Psoas muscle (tissue), 8 donors: ENCODE results near the gene TASP1. TPM values are rescaled to one million over a fixed set of nuclear protein-coding genes. Genes with fewer than 3 reads are reported as not detected.
"Not testable (repeated sequence)": the region's sequence is repeated elsewhere in the genome, so short reads cannot be mapped to it uniquely, and the experiment has no call there.

Experiments
- ATAC-seq, 4 donors: fragments of 200-7000 bp; cut with Tn5 transposase; one replicate each; pipeline ENCODE4 v1.9.1; 2020; ENCODE audit warnings: moderate library complexity in 3 of 4, mild to moderate bottlenecking in 2 of 4
- DNase-seq, 2 donors: peaks; one replicate each; pipeline ENCODE4 v3.0.0-alpha.2; 2020
- H3K27ac ChIP-seq: fragments of 200-600 bp; one replicate; pipeline ENCODE4 v1.8.0; 2022
- H3K27me3 ChIP-seq, 3 donors: fragments of 200-600 bp in 1 of 3; one replicate each; pipeline versions ENCODE4 v1.6.1 to v1.8.0; 2013 to 2022; ENCODE audit warnings: low read length in 2 of 3, mild to moderate bottlenecking in 2 of 3, moderate library complexity in 1 of 3; ENCODE audit not compliant: insufficient read depth in 3 of 3
- H3K36me3 ChIP-seq, 2 donors: fragments of 200-600 bp in 1 of 2; one replicate each; pipeline versions ENCODE4 v1.6.1 to v1.8.0; 2013 to 2022; ENCODE audit warnings: low read depth in 1 of 2, mild to moderate bottlenecking in 1 of 2, moderate library complexity in 1 of 2; ENCODE audit not compliant: insufficient read depth in 1 of 2
- H3K4me1 ChIP-seq: fragments of 200-600 bp; one replicate; pipeline ENCODE4 v1.8.0; 2022
- H3K4me3 ChIP-seq: fragments of 200-600 bp; one replicate; pipeline ENCODE4 v1.8.0; 2022; ENCODE audit warnings: mild to moderate bottlenecking
- H3K9me3 ChIP-seq: fragments of 200-600 bp; one replicate; pipeline ENCODE4 v1.8.0; 2022
- CTCF ChIP-seq: fragments of 200-600 bp; IDR thresholded peaks from one replicate; pipeline ENCODE4 v1.8.0; 2022; ENCODE audit warnings: antibody characterized with exemption
- WGBS, 3 donors: extraction: QIAGEN DNeasy Blood & Tissue Kit; methylation state at CpG; one replicate each; pipeline versions ENCODE4 v1.1.6 to v1.1.7; 2013; 5-methylcytosine and 5-hydroxymethylcytosine counted together
- intact Hi-C, 2 donors: fragments of 100-400 bp; cut with DNase I; formaldehyde crosslinking; loops; one replicate each; pipeline versions ENCODE4 v1.11.0 to v1.14.2; 2022
- polyA plus RNA-seq, 3 donors: library from polyadenylated mRNA; stranded (reverse); fragments of 200-250 nt; gene quantifications; one replicate each; pipeline ENCODE4 v1.2.3, GENCODE V29; 2013
- total RNA-seq, 4 donors: library from RNA; stranded (reverse); fragmentation: NEBNext Ultra II Directional in 2 of 4; extraction: Animal tissue kit (Norgen Biotek cat#: 25700) in 2 of 4; gene quantifications; one replicate each; pipeline versions ENCODE4 v1.2.1 to v1.2.4, GENCODE V29; 2021 to 2023
- donor health status: healthy with polysubstance abuse.
- donor health status: DM: no; HTN: no; CAD: no; lungs with moderate emphysema.
- donor health status: Bipolar disorder and iron deficiency.
- donor health status: healthy.
- donor health status: DM: yes; HTN: yes; CAD: no.
- donor health status: DM: no; HTN: no; CAD: no.
- donor health status: DM: no; HTN: no; CAD: no.
- donor health status: DM: yes; HTN: yes; CAD: no.

The TASP1 gene
- total and polyA plus RNA-seq, 7 donors: 1.8 to 4.8 (median 3.2) TPM

DNA sequence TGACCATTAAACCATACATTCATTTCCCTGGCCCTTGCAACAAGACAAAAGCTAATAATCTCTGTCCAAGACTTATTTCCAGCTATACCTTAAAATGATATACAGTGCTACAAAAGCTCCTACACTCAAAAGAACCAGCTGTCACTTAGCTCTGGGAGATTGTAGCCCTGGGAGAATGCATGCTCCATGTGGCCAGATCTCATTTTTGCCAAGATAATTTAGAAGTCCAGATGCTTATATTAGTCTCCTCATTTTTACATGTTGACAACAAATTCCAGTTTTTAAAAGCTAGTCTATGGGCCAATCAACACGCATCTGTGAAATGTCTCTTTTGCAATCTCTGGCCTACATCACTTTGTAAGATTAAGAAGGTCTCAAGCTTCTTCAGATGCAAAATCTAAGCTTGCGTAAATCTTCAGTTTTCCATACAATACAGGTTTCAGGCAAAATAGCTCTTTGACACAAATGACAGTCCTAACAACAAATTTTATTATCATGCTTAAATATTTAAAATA lies 27.1 kb downstream of the TASP1 start:
- TF ChIP-seq CTCF: no peak
- Histone ChIP-seq H3K4me1 (no peaks in the 10 kb centered on the region), H3K27me3 (no peaks in the 10 kb centered on the region), H3K4me3 (no peak overlapping the region), H3K9me3 (no peaks in the 10 kb centered on the region), H3K27ac (no peak overlapping the region), H3K36me3 (peaks cover 0 to 6% of the 10 kb centered on the region in 2 donors)
- WGBS, 3 donors: 82 to 92% (median 86%) methylated on average over 2 of the region's 2 CpGs
- intact Hi-C loops: no loop called here
- ATAC-seq (no peak), DNase-seq (no peak)

GRCh38 chr20:13610184-13610583 lies 28.5 kb downstream of the TASP1 start:
- no peaks in the 10 kb centered on the region for H3K9me3 ChIP-seq
- TF ChIP-seq CTCF: no peak
- intact Hi-C loops: no loop called here
- WGBS, 3 donors: 70 to 85% (median 73%) methylated on average over 2 of the region's 2 CpGs
- no peak for ATAC-seq
- H3K27ac ChIP-seq: no peak overlapping the region
- DNase-seq: no peak
- no peak overlapping the region for H3K4me3 ChIP-seq
- no peaks in the 10 kb centered on the region for H3K27me3 ChIP-seq
- no peaks in the 10 kb centered on the region for H3K36me3 ChIP-seq
- no peaks in the 10 kb centered on the region for H3K4me1 ChIP-seq

- H3K27ac ChIP-seq: no peak overlapping the region
- 90 to 100% (median 93%) methylated on average over 1 of the region's 1 CpG for WGBS, 3 donors
- no peak for DNase-seq
- H3K36me3 ChIP-seq: no peaks in the 10 kb centered on the region
- intact Hi-C loops: no loop called here
- ATAC-seq: no peak
- TF ChIP-seq CTCF: no peak
- no peaks in the 10 kb centered on the region for H3K4me1 ChIP-seq
- no peaks in the 10 kb centered on the region for H3K9me3 ChIP-seq
- no peak overlapping the region for H3K4me3 ChIP-seq
- H3K27me3 ChIP-seq: no peaks in the 10 kb centered on the region
Measured at GRCh38 chr20:13608066-13608465, 30.7 kb downstream of the TASP1 start.

DNA sequence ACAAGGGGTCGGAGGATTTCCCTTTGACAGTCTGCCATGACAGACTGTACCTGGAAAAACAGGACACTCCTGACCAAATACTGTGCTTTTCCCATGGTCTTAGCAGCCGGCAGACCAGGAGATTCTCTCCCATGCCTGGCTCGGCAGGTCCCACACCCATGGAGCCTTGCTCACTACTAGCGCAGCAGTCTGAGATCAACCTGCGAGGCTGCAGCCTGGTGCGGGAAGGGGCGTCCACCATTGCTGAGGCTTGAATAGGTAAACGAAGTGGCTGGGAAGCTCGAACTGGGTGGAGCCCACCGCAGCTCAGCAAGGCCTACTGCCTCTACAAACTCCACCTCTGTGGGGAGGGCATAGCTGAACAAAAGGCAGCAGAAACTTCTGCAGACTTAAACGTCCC lies 45.3 kb downstream of the TASP1 start:
- H3K27ac ChIP-seq, H3K9me3 ChIP-seq, H3K4me3 ChIP-seq, H3K4me1 ChIP-seq, ATAC-seq, H3K36me3 ChIP-seq, DNase-seq, H3K27me3 ChIP-seq, intact Hi-C loops: not testable (repeated sequence)
- 90 to 91% (median 91%) methylated on average over 11 of the region's 11 CpGs for WGBS, 3 donors

- TF ChIP-seq CTCF: no peak
- Histone ChIP-seq H3K4me3 (no peak overlapping the region), H3K9me3 (peaks cover 2% of the 10 kb centered on the region), H3K27ac (no peak overlapping the region), H3K36me3 (no peaks in the 10 kb centered on the region), H3K4me1 (no peaks in the 10 kb centered on the region), H3K27me3 (no peaks in the 10 kb centered on the region)
- intact Hi-C loops: no loop called here
- no peak for ATAC-seq
- no peak for DNase-seq
- 96 to 98% (median 97%) methylated on average over 2 of the region's 2 CpGs for WGBS, 3 donors
Measured at GRCh38 chr20:13588049-13588448, 50.7 kb downstream of the TASP1 start.
